HepG2 (cell line): ENCODE results near the gene FDPS. TPM values are rescaled to one million over a fixed set of nuclear protein-coding genes. Genes with fewer than 3 reads are reported as not detected.

Experiments
- DPF2 ChIP-seq: sonication (generic); formaldehyde crosslinking; IDR thresholded peaks from 2 replicates; pipeline ENCODE4 v1.4.0; 2020; ENCODE audit warnings: mild to moderate bottlenecking, low read depth, missing genetic modification reagents, borderline replicate concordance
- ELF3 ChIP-seq: IDR thresholded peaks from 2 replicates; pipeline ENCODE4 v1.6.1; 2016; ENCODE audit warnings: missing genetic modification reagents, missing compliant biosample characterization
- HMGXB3 ChIP-seq: sonication (generic); formaldehyde crosslinking; IDR thresholded peaks from 2 replicates; pipeline ENCODE4 v1.4.0; 2020; ENCODE audit warnings: missing genetic modification reagents, borderline replicate concordance
- IRF1 ChIP-seq: sonication (generic); formaldehyde crosslinking; IDR thresholded peaks from 2 replicates; pipeline ENCODE4 v1.4.0; 2020; ENCODE audit warnings: low read depth, mild to moderate bottlenecking, missing genetic modification reagents
- KDM4B ChIP-seq: sonication (generic); formaldehyde crosslinking; IDR thresholded peaks from 2 replicates; pipeline ENCODE4 v1.4.0; 2020; ENCODE audit warnings: missing genetic modification reagents
- MXD4 ChIP-seq: IDR thresholded peaks from 2 replicates; pipeline ENCODE4 v1.6.1; 2016; ENCODE audit warnings: mild to moderate bottlenecking, missing biosample characterization, missing genetic modification reagents
- MYC ChIP-seq: sonication (generic); formaldehyde crosslinking; IDR thresholded peaks from 2 replicates; pipeline ENCODE4 v1.9.0; 2021; ENCODE audit warnings: missing genetic modification reagents, borderline replicate concordance
- NFIB ChIP-seq: sonication (generic); formaldehyde crosslinking; IDR thresholded peaks from 2 replicates; pipeline ENCODE4 v1.9.0; 2021; ENCODE audit warnings: missing genetic modification reagents, mild to moderate bottlenecking, borderline replicate concordance
- POGZ ChIP-seq: sonication (generic); formaldehyde crosslinking; IDR thresholded peaks from 2 replicates; pipeline ENCODE4 v1.4.0; 2020; ENCODE audit warnings: mild to moderate bottlenecking, missing genetic modification reagents
- RBFOX2 ChIP-seq: fragments of 200-400 bp; formaldehyde crosslinking; IDR thresholded peaks from 2 replicates; pipeline ENCODE4 v1.6.1; 2017; ENCODE audit warnings: low read depth, mild to moderate bottlenecking, low read length
- SALL1 ChIP-seq: sonication (generic); formaldehyde crosslinking; IDR thresholded peaks from 2 replicates; pipeline ENCODE4 v1.8.0; 2022; ENCODE audit warnings: mild to moderate bottlenecking, missing genetic modification reagents
- THAP11 ChIP-seq: IDR thresholded peaks from 2 replicates; pipeline ENCODE4 v1.6.1; 2016; ENCODE audit warnings: missing biosample characterization, missing genetic modification reagents
- ZMAT3 ChIP-seq: sonication (generic); formaldehyde crosslinking; conservative IDR thresholded peaks from 2 replicates; pipeline ENCODE4 v1.7.0; 2021; ENCODE audit warnings: missing genetic modification reagents
- ZNF329 ChIP-seq: sonication (generic); formaldehyde crosslinking; IDR thresholded peaks from 2 replicates; pipeline ENCODE4 v1.9.0; 2021; ENCODE audit warnings: low read depth, mild to moderate bottlenecking, missing genetic modification reagents
- ZNF350 ChIP-seq: sonication (generic); formaldehyde crosslinking; IDR thresholded peaks from 2 replicates; pipeline ENCODE4 v1.4.0; 2020; ENCODE audit warnings: mild to moderate bottlenecking, low read depth, missing genetic modification reagents, borderline replicate concordance
- ZNF441 ChIP-seq: sonication (generic); formaldehyde crosslinking; IDR thresholded peaks from 2 replicates; pipeline ENCODE4 v1.7.0; 2021; ENCODE audit warnings: missing genetic modification reagents, borderline replicate concordance
- ZSCAN21 ChIP-seq: sonication (generic); formaldehyde crosslinking; IDR thresholded peaks from 2 replicates; pipeline ENCODE4 v1.8.0; 2022; ENCODE audit warnings: mild to moderate bottlenecking, missing genetic modification reagents, moderate library complexity, borderline replicate concordance
- polyA plus RNA-seq, 8 experiments: library from polyadenylated mRNA; depleted of rRNA in 3 of 8; stranded (reverse) in 7 of 8; unstranded in 1 of 8; fragments of >200 nt; fragmentation: Illumina TruSeq in 4 of 8; extraction: Trizol in 4 of 8; gene quantifications; 2 replicates each; pipeline versions ENCODE4 v1.2.1 to v1.2.3, GENCODE V29; 2011 to 2016; ENCODE audit warnings: low read depth in 4 of 8, missing spikeins in 1 of 8, mixed read lengths in 1 of 8; ENCODE audit not compliant: insufficient read depth in 1 of 8
- total RNA-seq, 5 experiments: library from RNA; depleted of rRNA; stranded (reverse); fragments of >200 nt; fragmentation: Illumina TruSeq; extraction: Trizol; gene quantifications; 2 replicates each; pipeline ENCODE4 v1.2.3, GENCODE V29; 2016; ENCODE audit warnings: low read depth in 1 of 5
- TF ChIP-seq, protein P1 (sequence below): sonication (generic); formaldehyde crosslinking; IDR thresholded peaks from 2 replicates; pipeline ENCODE4 v1.4.0; 2020; ENCODE audit warnings: missing genetic modification reagents
- TF ChIP-seq, protein P2 (sequence below): sonication (generic); formaldehyde crosslinking; IDR thresholded peaks from 2 replicates; pipeline ENCODE4 v1.8.1; 2023; ENCODE audit warnings: mild to moderate bottlenecking, missing genetic modification reagents

FDPS gene
- total and polyA plus RNA-seq, 2 of the 13 experiments (the other 11 are each of a cell fraction or from before 2014, with no cell fraction given): 264 to 519 TPM

- TF ChIP-seq HMGXB3 (CRISPR knock-in tag) (0 out of 2 replicates have a peak, but pooled peaks have one; percentile 42), MYC (CRISPR knock-in tag) (peak; percentile 81), DPF2 (CRISPR knock-in tag) (no peak), ZNF329 (CRISPR knock-in tag) (0 out of 2 replicates have a peak, but pooled peaks have one; percentile 60), ZSCAN21 (peak; percentile 88), ZNF441 (CRISPR knock-in tag) (peak; percentile 33; the same call in 1 of the 2 replicates), ZMAT3 (CRISPR knock-in tag) (peak; percentile 56; the same call in 1 of the 2 replicates), IRF1 (CRISPR knock-in tag) (0 out of 2 replicates have a peak, but pooled peaks have one; percentile 37), NFIB (CRISPR knock-in tag) (no peak), MXD4 (CRISPR knock-in tag) (no peak; the same call in 1 of the 2 replicates), POGZ (peak; percentile 72), KDM4B (peak; percentile 6; the same call in 1 of the 2 replicates), SALL1 (peak; percentile 30; the same call in 1 of the 2 replicates), RBFOX2 (peak; percentile 76), ELF3 (CRISPR knock-in tag) (peak; percentile 14; the same call in 1 of the 2 replicates), THAP11 (CRISPR knock-in tag) (peak; percentile 61; the same call in 1 of the 2 replicates), ZNF350 (CRISPR knock-in tag) (peak; percentile 8; the same call in 1 of the 2 replicates)
- TF ChIP-seq, protein P1, sequence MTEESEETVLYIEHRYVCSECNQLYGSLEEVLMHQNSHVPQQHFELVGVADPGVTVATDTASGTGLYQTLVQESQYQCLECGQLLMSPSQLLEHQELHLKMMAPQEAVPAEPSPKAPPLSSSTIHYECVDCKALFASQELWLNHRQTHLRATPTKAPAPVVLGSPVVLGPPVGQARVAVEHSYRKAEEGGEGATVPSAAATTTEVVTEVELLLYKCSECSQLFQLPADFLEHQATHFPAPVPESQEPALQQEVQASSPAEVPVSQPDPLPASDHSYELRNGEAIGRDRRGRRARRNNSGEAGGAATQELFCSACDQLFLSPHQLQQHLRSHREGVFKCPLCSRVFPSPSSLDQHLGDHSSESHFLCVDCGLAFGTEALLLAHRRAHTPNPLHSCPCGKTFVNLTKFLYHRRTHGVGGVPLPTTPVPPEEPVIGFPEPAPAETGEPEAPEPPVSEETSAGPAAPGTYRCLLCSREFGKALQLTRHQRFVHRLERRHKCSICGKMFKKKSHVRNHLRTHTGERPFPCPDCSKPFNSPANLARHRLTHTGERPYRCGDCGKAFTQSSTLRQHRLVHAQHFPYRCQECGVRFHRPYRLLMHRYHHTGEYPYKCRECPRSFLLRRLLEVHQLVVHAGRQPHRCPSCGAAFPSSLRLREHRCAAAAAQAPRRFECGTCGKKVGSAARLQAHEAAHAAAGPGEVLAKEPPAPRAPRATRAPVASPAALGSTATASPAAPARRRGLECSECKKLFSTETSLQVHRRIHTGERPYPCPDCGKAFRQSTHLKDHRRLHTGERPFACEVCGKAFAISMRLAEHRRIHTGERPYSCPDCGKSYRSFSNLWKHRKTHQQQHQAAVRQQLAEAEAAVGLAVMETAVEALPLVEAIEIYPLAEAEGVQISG (CRISPR knock-in tag): peak; percentile 40; the same call in 1 of the 2 replicates
- TF ChIP-seq, protein P2, sequence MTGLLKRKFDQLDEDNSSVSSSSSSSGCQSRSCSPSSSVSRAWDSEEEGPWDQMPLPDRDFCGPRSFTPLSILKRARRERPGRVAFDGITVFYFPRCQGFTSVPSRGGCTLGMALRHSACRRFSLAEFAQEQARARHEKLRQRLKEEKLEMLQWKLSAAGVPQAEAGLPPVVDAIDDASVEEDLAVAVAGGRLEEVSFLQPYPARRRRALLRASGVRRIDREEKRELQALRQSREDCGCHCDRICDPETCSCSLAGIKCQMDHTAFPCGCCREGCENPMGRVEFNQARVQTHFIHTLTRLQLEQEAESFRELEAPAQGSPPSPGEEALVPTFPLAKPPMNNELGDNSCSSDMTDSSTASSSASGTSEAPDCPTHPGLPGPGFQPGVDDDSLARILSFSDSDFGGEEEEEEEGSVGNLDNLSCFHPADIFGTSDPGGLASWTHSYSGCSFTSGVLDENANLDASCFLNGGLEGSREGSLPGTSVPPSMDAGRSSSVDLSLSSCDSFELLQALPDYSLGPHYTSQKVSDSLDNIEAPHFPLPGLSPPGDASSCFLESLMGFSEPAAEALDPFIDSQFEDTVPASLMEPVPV (CRISPR knock-in tag): peak; percentile 65; the same call in 1 of the 2 replicates
Measured at GRCh38 chr1:155324037-155324716, 15.5 kb downstream of the FDPS start (continued).
